ENCODE data around the gene EFL1. TPM values are rescaled to one million over a fixed set of nuclear protein-coding genes. Genes with fewer than 3 reads are reported as not detected.
A peak's percentile ranks its signal among the peaks of the same experiment; 100 is the strongest.
"Not testable (repeated sequence)": the region's sequence is repeated elsewhere in the genome, so short reads cannot be mapped to it uniquely, and the experiment has no call there.

The EFL1 gene
- total RNA-seq, 1 donor from 2014 or later, result 26.9 TPM

DNA sequence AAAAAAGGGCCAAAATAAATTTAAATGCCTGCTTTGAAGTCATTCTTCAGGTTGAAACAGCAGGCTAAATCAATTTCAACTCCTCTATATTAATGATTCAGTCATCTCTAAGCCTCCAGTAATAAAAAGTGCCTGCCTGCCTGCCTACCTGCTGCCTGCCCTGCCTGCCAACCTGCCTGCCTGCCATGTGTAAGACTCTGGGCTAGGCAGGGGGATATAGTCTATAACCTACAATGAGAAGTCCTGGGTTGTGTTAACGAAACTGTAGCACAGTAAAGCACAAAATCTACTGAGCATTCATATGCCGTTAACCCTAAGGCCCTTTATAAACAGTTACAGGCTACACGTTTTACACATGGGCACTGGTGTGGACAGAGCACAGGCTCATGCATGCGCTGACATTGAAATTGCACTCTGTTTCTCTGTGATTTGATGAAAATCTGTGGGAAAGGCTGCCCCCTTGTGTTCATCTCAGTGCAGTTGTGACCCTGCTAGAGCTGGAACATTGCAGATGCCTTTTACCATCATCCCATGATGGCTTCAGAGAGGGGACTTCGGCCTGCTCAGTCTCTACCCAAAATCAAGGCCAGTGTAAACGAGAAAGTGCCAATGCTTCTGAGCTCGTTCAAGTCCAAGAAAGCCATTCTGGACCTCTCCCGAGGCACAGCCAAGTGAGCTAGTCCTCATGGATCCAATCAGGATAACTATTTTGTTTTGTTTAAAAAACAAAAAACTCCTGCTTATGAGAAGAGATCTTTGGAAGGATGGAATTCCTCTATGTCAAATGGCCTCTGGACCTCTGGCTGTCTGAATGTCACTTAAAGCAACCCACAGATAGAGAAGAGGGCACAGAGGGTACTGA is 64.6 kb downstream of the EFL1 start:
- DNase-seq (ENCODE audit: low read depth), result peak; percentile 58

DNA sequence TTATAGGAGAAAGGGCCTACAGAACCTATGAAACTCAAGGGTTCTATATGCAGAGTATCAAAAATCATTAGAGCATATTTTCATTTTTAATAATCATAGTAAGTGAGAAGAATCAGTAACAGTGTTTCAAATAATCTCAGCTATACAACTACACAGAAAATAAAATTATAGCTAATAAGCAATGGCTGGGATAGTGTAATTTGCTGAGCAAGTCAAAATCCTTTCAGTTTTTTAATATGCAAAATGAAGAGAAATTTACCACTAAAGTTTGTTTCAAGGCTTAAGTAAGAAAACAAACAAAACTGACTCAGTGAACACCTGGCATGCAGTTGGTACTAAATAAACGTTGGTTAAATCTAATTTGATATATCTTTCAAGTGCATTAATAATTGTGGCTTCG is 66.2 kb downstream of the EFL1 start:
- DNase-seq (ENCODE audit: low read depth), result no peak

DNA sequence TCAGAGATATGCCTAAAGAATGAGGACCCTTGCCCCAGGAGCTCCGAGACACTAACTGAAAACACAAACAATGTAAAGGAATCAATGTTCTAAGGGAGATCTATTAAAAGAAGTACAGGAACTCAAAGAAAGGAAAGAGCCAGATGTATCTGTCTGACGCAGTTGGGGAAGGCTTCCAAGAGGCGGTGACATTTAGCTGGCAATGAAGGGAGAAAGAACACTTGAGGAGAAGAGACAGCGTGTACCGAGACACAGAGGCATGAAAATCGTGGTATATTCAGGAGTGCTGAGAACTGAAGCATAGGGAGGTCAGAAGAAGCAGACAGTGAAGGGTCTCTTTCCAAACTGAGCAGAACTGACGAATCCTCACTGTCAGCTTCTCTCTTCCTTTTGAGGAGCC is 66.7 kb downstream of the EFL1 start:
- not testable (repeated sequence) for DNase-seq (ENCODE audit: low read depth)

DNA sequence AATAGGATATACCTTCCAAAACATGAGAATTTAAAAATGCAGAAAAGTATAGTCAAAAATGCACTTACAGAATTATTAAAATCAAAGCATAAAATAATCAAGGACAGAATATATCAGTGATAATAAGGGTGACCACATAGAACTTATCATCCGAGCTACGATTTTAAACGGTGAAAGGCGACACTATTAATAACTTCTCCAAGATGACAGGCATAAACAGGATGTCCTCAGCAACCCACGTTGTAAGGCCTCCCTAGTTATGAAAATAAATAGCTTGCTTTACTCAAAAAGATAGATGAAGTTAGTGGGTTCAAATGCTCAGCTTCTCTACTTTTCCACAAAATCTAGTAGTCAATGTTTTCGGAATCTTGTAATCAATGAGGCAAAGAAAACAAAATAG is 68.0 kb downstream of the EFL1 start:
- not testable (repeated sequence) for DNase-seq (ENCODE audit: low read depth)

DNA sequence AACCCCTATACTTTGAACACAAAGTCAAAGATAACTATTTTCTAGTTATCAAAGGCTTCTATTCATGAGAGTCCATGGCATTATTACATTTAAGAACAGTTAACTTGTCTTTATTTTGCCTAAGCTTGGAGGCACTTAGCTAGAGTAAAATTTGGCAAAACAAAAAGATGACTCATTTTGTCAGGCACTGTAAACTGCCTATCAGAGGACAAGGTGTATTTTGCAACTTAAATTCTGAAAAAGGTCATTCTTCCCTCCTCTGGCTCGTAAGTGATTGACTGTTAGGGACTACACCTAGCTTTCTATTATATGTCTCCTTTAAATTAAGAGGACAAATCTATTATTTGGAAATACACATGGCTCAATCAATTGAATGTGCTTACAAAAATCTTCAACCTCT is 69.1 kb downstream of the EFL1 start:
- DNase-seq (ENCODE audit: low read depth), result not testable (repeated sequence)

DNA sequence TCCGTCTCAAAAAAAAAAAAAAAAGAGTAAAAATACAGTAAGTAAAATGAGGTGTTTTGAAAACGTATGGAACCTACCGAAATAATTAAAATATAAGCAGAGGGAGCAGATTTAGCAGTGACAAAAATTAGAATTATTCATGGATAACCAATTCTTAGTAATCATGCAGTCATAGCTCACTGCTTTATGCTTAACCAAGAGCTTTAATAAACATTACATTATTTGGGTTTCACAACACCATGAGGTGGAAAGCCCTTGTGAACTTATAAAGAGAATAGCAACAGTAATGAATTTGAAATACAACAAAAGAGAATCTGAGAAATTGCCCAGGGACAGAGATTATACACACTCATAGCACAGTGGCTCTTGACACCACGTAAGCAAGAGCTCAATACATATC is 70.1 kb downstream of the EFL1 start:
- peak; percentile 33 for DNase-seq (ENCODE audit: low read depth)

DNA sequence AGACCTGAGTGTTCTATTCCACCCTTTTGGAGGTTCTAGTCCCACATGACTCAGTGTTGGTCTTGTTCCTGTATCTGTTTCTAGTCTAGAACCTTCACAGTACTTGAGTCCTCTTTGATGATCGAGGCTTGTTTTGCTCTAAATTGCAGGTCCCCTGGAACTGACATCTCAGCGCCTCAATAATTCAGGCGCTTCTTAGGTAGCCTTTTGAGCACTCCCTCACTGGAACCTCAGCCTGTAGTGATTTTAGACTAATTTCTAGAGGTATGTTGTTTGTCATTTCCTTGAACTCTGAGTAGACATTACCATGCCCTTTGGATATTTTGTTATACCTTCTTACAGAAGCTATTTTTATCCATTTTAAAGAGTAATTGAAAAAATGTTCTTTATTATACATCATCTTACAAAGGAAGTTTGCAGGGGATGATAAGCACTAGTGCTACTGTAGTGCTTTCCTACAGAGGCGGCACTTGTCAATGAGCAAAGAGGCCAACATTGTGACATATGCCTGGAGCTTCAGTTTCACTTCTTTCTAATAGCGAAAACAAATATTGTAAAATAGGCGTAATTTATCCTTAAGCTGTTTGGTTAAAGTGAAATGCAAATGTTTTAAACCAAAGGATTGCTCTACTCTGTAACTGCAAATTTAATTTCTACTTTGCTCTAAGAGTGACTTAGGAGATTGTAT is 75.7 kb downstream of the EFL1 start:
- DNase-seq (ENCODE audit: low read depth), result no peak

DNA sequence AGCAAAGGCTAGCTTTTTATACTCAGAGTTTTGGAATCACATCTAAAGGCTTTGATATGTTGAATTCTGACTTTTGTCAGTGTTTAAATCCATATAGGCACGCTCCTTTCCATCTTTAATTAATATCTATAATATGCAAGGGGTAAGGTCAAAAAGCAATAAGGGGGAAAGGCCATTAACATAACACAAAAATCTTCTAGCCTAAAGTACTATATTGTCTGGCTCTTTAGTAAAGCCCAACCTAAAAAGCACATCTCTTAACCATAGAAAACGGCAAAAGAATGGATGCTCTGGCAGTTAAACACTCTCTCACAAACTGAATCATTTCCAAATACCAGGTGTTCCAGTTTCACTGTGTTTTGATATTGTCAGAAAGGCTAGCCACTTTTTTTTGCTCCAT is 76.4 kb downstream of the EFL1 start:
- no peak for DNase-seq (ENCODE audit: low read depth)

DNA sequence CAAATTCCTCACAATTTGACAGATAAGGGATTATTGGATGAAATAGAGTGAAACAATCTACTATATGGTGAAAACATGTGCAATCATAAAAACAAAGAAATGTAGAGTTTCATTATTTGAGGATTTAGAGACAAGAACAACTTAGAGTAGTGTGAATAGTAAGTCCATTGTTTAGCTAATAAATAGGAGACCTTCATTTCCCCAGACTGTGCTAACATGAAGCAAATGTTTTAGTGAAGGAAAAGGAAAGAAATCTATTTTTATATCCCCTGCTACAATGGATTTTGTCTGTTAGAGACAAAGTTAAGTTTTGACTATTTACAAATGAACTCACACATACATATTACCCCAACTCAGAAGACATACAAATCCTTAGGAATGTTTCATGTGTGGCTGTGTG is 77.8 kb downstream of the EFL1 start:
- no peak for DNase-seq (ENCODE audit: low read depth)

DNA sequence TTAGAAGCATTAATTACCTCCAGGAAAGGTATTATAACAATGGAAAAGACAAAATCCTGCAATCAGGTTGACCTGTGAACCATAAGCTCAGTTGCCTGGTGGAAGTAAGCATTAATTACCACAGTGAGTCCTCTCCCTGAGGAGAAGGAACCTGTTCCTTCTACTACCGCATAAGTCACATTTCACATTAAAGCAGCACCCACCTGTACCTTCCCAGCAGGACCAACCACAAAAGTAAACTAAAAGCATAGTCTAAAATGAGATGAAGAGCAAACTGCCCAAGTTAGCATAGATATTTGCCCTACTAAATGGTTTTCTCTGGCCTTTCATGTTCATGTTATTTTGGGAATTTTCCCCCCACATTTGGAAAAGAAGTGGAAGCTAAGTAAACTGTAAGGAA is 78.2 kb downstream of the EFL1 start:
- no peak for DNase-seq (ENCODE audit: low read depth)

DNA sequence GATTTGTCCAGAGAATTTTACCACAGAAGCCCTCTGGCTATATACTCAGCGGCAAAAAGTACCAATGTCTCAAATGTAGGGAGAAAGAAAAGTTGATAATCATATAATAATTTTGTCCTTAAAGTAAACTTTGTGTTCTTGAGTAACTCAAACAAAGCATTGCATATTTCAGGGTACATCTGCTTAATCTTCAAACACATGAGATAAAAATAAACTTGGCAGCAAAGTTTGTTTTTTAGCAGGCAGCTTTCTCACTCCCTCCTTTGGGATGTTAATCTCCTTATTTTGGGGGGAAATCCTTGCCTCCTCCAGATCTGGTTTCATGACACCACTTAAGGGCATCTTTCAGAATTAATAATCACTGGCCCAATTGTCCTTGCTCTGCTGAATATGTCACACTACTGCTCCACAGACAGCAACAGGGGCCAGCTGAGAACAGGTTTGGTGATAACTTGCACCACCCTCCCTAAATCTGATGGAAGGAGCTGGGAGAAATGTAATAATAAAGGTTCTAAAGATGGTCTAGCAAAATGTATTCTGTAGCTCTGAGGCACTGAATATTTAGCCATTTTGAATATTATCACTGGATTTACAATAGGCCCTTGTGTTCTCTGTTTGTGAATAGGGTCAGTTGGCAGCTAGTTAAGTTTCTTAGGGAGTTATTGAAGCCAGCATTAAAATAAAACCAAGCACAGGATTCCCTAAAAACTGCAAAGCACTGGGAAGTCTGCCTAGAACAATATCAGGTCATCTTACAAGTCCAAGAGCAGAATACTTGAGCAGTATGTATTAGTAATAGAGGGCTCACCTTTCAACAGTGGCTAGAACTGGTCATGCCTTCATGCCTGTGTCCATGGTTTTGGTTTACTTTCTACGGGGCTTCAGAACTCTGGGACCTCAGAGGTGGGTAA is 79.2 kb downstream of the EFL1 start:
- DNase-seq (ENCODE audit: low read depth), result peak; percentile 45

DNA sequence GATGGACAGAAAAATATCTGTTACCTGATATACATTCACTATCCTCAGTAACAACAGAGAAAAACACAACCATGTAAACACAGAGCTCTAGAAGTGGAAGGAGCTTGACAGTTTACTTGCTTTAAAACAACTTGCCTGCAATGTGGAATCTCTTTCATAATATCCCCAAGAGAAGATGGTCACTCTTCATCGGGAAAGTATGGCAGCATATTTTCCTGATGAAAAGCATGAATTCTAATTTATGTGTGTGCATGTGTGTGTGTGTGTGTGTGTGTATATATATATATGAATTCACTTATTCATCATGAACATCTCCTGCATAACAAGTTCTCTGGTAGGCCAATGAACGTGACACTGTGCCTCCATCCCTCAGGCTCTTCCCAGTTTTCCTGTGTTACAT is 81.2 kb downstream of the EFL1 start:
- no peak for DNase-seq (ENCODE audit: low read depth)

DNA sequence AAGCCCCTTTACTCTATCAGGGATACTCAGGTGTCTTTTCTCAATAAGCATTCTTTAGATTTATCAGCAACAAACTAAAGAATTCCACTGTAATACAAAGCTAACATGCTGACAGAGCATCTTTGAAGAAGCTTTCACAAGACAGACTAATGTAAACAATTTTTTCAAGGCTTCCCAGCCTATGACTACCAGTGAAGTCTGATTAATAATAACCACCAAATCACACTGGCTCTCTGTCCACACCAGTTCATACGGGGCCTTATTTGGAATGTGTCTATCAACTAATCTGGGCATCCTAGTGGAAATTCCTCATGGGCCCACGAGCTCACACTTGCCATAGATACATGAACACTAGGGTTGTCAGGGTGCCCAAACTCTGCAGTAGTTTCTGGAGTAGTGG is 84.5 kb downstream of the EFL1 start:
- DNase-seq (ENCODE audit: low read depth), result no peak

DNA sequence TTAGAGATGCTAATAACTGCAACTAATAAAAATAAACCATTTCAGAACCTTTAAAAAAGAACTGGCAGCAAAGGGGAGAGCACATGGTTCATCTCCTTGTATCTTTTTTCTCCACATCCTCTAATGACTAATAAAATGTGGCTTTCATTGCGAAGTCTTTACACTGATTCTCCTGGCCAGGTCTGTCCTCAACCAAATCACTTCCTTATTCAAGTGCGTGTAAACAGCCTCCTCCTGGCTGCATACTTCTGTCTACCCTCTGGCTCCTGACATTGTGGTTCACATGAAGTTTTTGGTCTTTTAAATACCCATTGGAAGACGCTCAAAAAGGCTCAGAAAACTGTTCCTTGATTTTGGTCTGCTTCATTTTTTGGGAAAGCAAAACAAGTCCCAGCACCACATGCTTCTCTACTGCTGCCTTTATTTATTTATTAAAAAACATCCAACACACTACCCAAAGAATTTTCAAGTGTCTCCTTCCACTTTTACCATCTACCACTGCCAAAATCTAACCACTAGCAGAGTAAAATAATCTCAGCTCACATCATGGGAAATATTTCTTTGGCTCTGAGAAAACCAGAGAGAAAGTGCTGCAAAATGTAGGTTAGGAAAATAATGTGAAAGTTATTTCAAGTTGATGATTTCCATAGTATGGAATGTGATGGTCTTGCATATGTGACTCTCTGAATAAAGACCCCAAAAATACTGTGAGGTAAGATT is 85.1 kb downstream of the EFL1 start:
- peak; percentile 21 for DNase-seq (ENCODE audit: low read depth)

DNA sequence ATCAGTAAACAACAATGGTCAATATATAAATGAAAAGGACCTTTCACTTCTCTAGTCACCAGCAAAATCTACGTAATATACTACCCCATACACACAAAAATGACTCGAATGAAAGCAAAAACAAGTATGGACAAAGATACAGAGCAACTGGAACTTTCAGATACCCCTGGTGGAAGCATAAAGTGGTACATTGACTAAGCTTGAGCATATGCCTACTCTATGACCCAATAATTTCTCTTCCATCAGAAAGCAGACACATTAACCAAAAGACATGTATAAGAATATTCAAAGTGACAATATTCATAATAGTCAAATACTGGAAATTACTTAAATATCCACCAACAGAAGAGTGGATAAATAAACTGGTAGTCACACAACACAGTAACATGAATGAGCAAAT is 86.0 kb downstream of the EFL1 start:
- DNase-seq (ENCODE audit: low read depth), result no peak

DNA sequence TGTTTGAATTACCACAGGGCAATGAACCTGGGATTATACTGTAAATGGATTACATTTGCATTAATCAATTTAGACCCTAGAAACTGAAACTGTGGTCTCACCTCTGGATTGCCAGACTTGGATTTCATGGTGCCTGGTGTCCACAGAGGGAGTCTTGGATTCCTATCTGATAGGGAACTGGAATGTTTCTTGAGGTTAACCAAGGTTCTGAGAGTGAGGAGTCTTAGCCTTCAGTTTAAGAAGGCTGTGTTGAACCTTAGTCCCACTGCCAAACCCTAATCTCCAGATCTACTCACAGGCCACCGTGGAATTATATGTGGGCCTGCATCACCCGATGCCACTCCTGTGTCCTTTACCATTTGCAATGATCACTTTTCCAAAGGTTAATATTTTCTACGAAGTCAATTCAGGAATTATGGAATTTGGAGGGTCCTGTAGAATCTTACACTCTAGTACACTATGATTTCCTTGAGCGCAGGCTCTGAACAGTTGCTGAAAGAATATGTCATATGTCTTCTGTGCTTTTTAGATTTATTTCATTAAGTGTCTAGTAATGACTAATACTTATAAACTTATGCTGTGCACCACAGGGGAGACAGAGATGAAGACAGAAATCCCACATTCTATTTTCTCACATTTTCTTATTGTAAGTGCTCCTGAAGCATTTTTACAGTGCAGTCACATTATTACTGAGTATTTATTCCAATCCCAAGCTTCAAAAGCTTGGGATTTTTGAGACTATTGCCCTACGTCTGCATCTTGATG is 87.9 kb downstream of the EFL1 start:
- DNase-seq (ENCODE audit: low read depth), result no peak

DNA sequence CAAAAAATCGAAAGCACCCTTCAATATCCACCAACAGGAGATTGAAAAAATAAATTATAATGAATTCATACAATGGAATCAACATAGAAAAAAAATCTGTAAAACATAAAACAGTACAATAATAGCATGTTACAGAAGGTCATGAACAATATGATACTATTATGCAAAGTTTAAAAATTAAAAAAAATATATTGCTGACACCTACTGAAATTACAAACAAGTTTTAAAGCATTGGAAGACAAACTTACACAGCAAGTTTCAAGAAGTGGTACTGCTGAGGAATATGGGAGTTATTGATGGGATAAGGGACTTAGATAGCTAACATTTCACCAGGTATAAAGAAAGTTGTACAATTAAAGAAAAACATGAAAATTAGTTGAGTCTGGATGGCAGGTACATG is 89.4 kb downstream of the EFL1 start:
- DNase-seq (ENCODE audit: low read depth), result no peak

DNA sequence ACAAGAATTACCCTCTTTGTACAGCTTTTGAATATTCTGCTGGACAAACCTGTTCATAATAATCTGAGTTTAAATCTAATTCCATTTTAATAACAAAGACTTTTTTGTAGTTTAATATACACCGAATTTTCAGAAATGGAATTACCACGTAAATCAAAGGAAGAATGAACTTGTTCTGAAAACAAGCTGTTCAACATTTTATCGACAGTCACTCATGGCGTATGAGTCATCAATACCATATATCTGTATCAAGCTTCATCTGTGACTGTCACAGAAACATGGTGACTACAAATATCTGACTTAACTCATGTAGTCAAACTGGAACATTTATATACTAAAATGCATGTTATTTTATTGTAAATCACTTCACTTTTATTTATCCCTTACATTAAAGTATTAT is 90.0 kb downstream of the EFL1 start:
- DNase-seq (ENCODE audit: low read depth), result no peak

DNA sequence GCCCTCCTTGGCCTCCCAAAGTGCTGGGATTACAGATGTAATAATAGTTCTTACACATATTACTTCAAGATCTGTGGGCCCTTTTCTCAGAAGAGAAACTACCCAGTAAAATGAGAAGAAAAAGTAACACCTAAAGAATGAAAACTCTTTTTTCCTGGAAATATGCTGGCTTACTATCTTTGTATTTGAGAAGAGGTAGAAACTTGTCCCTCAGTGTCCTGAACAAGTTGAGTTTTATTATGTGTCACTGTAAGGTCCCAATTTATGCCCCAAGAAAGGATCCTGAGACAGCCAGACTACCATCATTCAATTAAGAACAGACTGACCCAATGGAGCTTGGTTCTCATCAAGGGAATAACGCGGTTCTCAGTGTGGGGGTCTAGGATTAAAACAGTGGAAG is 93.8 kb downstream of the EFL1 start:
- DNase-seq (ENCODE audit: low read depth), result no peak

DNA sequence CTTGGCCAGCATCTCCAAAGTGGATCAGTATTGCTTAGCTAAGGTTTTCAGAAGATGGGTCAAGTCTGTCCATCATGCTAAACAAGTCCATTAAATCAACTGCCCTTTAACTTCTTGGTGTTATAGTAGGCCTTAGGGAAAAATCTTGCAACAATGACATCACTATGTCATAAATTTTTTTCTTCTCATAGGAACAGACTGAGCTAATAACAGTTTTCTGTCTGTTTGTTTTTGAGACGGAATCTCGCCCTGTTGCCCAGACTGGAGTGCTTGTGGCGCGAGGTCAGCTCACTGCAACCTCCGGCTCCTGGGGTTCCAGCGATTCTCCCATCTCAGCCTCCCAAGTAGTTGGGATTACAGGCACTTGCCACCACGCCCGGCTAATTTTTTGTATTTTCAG is 94.2 kb downstream of the EFL1 start:
- no peak for DNase-seq (ENCODE audit: low read depth)

DNA sequence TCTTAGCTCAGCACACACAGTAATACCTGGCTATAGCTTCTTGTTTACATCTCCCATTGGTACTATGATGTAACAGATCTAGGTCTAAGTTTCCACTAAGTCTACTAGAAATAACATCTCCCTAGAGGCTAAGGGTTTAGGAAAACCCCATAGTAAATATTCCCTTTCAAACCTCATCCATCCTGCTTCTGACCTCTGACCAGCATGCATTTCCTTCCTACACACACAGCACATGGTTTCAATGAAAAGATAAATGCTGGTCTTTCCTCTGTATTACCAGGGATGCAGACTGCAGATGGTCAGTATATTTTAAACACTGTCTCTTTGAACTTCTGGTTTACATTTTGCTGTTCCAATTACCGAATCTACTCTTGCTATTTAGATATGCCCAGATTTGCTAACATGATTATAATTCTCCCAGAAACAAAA is 96.6 kb downstream of the EFL1 start:
- DNase-seq (ENCODE audit: low read depth), result no peak
